OCI-LY7 (cell line): ENCODE measurements around the gene SLC17A9. TPM values are rescaled to one million over a fixed set of nuclear protein-coding genes. Genes with fewer than 3 reads are reported as not detected.
A peak's percentile ranks its signal among the peaks of the same experiment; 100 is the strongest.

Experiments
- BruUV-seq: library from RNA; stranded (reverse); fragments of 400-500 nt; replicated peaks from 2 replicates; lab custom pipeline; 2021; lab: Mats Ljungman, UMichigan
- CTCF ChIA-PET: fragments of 300-600 bp; sonication (Branson Sonifier 250); formaldehyde crosslinking; loops from one replicate; lab custom pipeline; 2022; ENCODE audit warnings: antibody characterized with exemption; ENCODE audit not compliant: unreplicated experiment; lab: Charles Lee
- POLR2A ChIA-PET: fragments of 300-600 bp; sonication (Branson Sonifier 250); formaldehyde crosslinking; loops from one replicate; lab custom pipeline; 2022; ENCODE audit warnings: antibody characterized with exemption; lab: Charles Lee
- DNase-seq: peaks from one replicate; pipeline ENCODE4 v3.0.0-alpha.2; 2015; ENCODE audit warnings: low spot score
- H2AFZ ChIP-seq: fragments of 200-600 bp; sonication (generic), shearing (Covaris generic); 2 replicates; pipeline ENCODE4 v1.6.1; 2014; ENCODE audit warnings: mild to moderate bottlenecking, antibody characterized with exemption, low read length, moderate library complexity
- H3K27ac ChIP-seq: fragments of 200-600 bp; sonication (generic); 2 replicates; pipeline ENCODE4 v1.5.1; 2014; ENCODE audit warnings: mixed run types, low read depth, mild to moderate bottlenecking, moderate library complexity, low read length, inconsistent platforms; ENCODE audit not compliant: poor library complexity, severe bottlenecking
- H3K36me3 ChIP-seq: fragments of 200-600 bp; sonication (generic); 2 replicates; pipeline ENCODE4 v1.6.1; 2014; ENCODE audit warnings: mild to moderate bottlenecking, antibody characterized with exemption, low read length, moderate library complexity, mixed read lengths; ENCODE audit not compliant: insufficient read depth
- H3K4me1 ChIP-seq: fragments of 200-600 bp; sonication (generic); 2 replicates; pipeline ENCODE4 v1.5.1; 2014; ENCODE audit warnings: mild to moderate bottlenecking, low read length; ENCODE audit not compliant: insufficient read depth, poor library complexity, severe bottlenecking
- H3K4me2 ChIP-seq: fragments of 200-600 bp; sonication (generic); 2 replicates; pipeline ENCODE4 v1.6.1; 2014; ENCODE audit warnings: mild to moderate bottlenecking, low read length
- H3K4me3 ChIP-seq: fragments of 200-600 bp; sonication (generic); 2 replicates; pipeline ENCODE4 v1.5.1; 2014; ENCODE audit warnings: mild to moderate bottlenecking, low read depth, low read length; ENCODE audit not compliant: poor library complexity, severe bottlenecking
- H3K79me2 ChIP-seq: fragments of 200-600 bp; sonication (generic); 2 replicates; pipeline ENCODE4 v1.6.1; 2016; ENCODE audit warnings: low read depth, mild to moderate bottlenecking, low read length, moderate library complexity, mixed read lengths; ENCODE audit not compliant: insufficient read depth
- H3K9me2 ChIP-seq: fragments of 200-600 bp; sonication (generic); 2 replicates; pipeline ENCODE4 v1.6.1; 2016; ENCODE audit warnings: mild to moderate bottlenecking, low read length, mixed read lengths; ENCODE audit not compliant: insufficient read depth
- H3K9me3 ChIP-seq: fragments of 200-600 bp; sonication (generic); 2 replicates; pipeline ENCODE4 v1.6.1; 2014; ENCODE audit warnings: mild to moderate bottlenecking, mixed run types, low read length, mixed read lengths
- H4K20me1 ChIP-seq: fragments of 200-600 bp; sonication (generic); 2 replicates; pipeline ENCODE4 v1.6.1; 2014; ENCODE audit warnings: mild to moderate bottlenecking, antibody characterized with exemption, low read length, moderate library complexity, mixed read lengths; ENCODE audit not compliant: insufficient read depth
- EZH2phosphoT487 ChIP-seq: fragments of 200-600 bp; sonication (generic); IDR thresholded peaks from 2 replicates; pipeline ENCODE4 v1.6.1; 2018; ENCODE audit warnings: low read depth, borderline replicate concordance, mild to moderate bottlenecking, mixed run types, antibody characterized with exemption, low read length, moderate library complexity, mixed read lengths
- intact Hi-C: fragments of 100-400 bp; cut with micrococcal nuclease; formaldehyde crosslinking; loops from one replicate; pipeline ENCODE4 v1.10.0; 2022; ENCODE audit not compliant: unreplicated experiment
- total RNA-seq, 2 experiments: library from RNA; depleted of rRNA in 1 of 2; stranded (reverse); fragments of >200 nt in 1 of 2; shearing (Covaris generic) in 1 of 2; gene quantifications; 2 replicates each; pipeline ENCODE4 v1.2.3, GENCODE V29; 2014 to 2022
- TF ChIP-seq, protein P1 (sequence below): fragments of 200-600 bp; sonication (generic); conservative IDR thresholded peaks from 2 replicates; pipeline ENCODE4 v1.5.1; 2014; ENCODE audit warnings: mild to moderate bottlenecking, antibody characterized with exemption, low read length, moderate library complexity, mixed read lengths

The SLC17A9 gene
- total RNA-seq, 2 experiments from 2014 or later = 2.0 to 8.1 TPM

DNA sequence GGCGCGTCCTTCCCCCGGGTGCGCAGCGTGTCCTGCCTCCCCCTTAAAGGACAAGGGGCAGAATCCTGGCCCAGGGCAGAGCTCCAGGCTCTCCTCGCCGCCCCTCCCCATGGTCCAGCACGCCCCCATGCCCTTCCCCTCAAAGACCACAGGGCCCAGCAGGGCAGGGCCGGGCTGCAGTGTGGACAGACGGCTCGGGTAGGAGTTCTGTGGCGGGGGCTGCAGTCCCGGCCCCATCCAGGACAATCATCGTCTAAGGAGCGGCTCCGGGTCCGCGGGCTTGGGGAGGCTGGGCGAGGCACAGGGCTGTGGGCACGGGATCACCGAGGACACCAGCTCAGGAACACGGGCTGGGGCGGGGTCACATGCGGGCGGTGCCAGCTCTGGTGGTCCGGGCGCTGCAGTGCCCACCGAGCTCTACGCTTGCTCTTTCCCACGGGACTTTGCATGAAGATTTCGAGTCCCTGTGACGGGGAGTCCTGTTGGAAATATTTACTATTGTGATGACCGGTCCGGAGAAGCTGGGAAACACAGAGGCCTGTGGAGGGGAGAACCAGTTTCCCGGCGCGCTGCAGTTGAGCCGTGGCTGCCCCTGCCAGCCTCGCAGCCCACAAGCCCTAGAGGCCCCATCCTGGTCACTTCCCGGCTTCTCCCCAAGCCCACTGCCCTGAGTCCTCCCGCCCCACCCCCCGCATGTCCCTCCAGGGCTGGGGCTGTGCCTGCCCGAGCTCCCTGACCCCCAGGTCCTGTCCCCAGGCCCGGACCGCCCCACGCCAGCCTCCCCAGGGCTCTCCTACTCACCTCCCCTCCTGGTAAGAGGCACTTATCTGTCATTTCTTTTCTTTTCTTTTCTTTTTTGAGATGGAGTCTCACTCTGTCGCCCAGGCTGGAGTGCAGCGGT, 20.6 kb downstream of the SLC17A9 start:
- ChIA-PET POLR2A (no interaction called here), CTCF (no interaction called here)
- Histone ChIP-seq H3K4me2 (peak overlapping the region; percentile 60), H3K36me3 (no peaks in the 10 kb centered on the region), H3K79me2 (no peaks in the 10 kb centered on the region), H3K9me3 (no peaks in the 10 kb centered on the region), H3K4me3 (no peak overlapping the region), H3K4me1 (peaks cover 10% of the 10 kb centered on the region), H3K9me2 (no peaks in the 10 kb centered on the region), H4K20me1 (no peaks in the 10 kb centered on the region), H2AFZ (no peak overlapping the region), H3K27ac (no peak overlapping the region)
- intact Hi-C loops = loop anchor here (1.0 kb wide), 2 partner anchors 36 to 73 kb away; no protein-coding TSS in a partner anchor
- DNase-seq = no peak
- no TSS peak for BruUV-seq
- TF ChIP-seq, protein P1, sequence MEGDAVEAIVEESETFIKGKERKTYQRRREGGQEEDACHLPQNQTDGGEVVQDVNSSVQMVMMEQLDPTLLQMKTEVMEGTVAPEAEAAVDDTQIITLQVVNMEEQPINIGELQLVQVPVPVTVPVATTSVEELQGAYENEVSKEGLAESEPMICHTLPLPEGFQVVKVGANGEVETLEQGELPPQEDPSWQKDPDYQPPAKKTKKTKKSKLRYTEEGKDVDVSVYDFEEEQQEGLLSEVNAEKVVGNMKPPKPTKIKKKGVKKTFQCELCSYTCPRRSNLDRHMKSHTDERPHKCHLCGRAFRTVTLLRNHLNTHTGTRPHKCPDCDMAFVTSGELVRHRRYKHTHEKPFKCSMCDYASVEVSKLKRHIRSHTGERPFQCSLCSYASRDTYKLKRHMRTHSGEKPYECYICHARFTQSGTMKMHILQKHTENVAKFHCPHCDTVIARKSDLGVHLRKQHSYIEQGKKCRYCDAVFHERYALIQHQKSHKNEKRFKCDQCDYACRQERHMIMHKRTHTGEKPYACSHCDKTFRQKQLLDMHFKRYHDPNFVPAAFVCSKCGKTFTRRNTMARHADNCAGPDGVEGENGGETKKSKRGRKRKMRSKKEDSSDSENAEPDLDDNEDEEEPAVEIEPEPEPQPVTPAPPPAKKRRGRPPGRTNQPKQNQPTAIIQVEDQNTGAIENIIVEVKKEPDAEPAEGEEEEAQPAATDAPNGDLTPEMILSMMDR = no peak
- TF ChIP-seq EZH2phosphoT487 = no peak

DNA sequence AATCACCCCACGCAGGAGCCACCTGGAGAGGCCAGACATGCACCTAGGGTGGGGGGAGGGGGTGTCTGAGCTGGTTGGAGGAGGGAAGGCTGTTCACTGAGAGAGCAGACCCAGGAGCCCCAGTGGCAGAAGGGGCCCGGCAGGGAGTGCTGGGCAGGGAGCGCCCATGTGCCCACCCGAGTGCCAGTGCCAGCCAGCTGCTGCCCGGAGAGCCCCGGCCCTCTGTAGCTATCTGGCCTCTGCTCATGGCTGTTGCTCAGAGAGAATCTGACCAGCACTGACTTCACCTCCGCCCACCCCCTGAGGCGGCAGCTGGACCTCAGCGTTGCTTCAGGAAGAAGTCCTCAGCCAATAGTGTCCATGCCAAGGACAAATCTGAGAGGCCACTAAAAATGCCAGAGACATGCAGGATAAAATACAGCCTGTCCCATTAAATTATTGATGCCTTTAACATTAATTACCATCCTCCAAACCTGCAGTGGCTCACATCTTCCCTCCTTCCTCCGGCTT, 22.8 kb downstream of the SLC17A9 start:
- Histone ChIP-seq H3K9me3 (no peaks in the 10 kb centered on the region), H2AFZ (no peak overlapping the region), H3K36me3 (no peaks in the 10 kb centered on the region), H3K4me2 (no peak overlapping the region), H4K20me1 (no peaks in the 10 kb centered on the region), H3K27ac (no peak overlapping the region), H3K79me2 (no peaks in the 10 kb centered on the region), H3K4me1 (peaks cover 18% of the 10 kb centered on the region), H3K4me3 (no peak overlapping the region), H3K9me2 (no peaks in the 10 kb centered on the region)
- intact Hi-C loops = no loop called here
- POLR2A ChIA-PET = no interaction called here
- TF ChIP-seq, protein P1 = no peak
- TF ChIP-seq EZH2phosphoT487 = no peak
- CTCF ChIA-PET = no interaction called here
- no peak for DNase-seq
- no TSS peak for BruUV-seq
